Measurements from ENCODE around the gene SYNC. TPM values are rescaled to one million over a fixed set of nuclear protein-coding genes. Genes with fewer than 3 reads are reported as not detected.
"Not testable (repeated sequence)": the region's sequence is repeated elsewhere in the genome, so short reads cannot be mapped to it uniquely, and the experiment has no call there.

The SYNC gene
- total RNA-seq, 1 experiment from 2014 or later = 2.8 TPM

DNA sequence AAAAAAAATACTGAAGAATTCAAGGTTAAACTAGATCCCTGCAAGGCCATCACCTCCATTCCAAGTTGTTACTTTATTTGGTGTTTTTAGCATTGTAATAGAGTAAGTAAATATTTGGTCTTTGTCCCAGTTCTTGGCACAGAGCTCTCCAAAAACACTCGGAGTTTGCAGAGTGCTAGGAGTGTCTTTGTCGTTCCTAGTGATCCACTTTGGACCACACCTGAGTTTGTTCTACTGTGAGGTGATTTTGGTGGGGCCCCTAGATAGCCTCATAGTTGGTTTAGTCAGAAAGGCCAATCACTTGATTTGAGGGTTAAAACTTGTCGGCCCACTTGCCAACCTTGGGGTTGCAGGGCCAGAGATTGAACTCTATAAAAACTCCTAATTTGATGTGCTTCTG is 25.6 kb downstream of the SYNC start:
- POLR2A ChIA-PET (ENCODE audit: unreplicated experiment) = no interaction called here
- H3K36me3 ChIP-seq (ENCODE audit: low read depth) = peaks cover 46% of the 10 kb centered on the region

DNA sequence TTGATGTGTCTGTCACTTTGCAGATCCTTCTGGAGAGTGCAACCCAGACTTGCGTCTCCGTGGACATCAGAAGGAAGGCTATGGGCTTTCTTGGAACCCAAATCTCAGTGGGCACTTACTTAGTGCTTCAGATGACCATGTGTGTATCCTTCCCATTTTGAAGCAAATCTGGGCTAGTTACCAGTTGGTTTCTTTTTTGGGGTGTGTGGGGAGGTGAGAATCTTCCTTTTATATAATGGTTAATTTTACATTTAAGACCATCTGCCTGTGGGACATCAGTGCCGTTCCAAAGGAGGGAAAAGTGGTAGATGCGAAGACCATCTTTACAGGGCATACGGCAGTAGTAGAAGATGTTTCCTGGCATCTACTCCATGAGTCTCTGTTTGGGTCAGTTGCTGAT is 33.9 kb downstream of the SYNC start:
- intact Hi-C loops (cut with micrococcal nuclease; ENCODE audit: unreplicated experiment); BruUV-seq (replicated peaks); H3K9me2 ChIP-seq (ENCODE audit: insufficient read depth); H3K27ac ChIP-seq; H3K4me1 ChIP-seq (replicated peaks; ENCODE audit: insufficient read depth); H3K4me3 ChIP-seq; H2AFZ ChIP-seq; POLR2A ChIA-PET (ENCODE audit: unreplicated experiment); CTCF ChIA-PET; H3K9me3 ChIP-seq (ENCODE audit: insufficient read depth, low read depth); H3K4me2 ChIP-seq; DNase-seq; H3K27me3 ChIP-seq (ENCODE audit: insufficient read depth, low read depth): not testable (repeated sequence)
- Histone ChIP-seq H3K36me3 (ENCODE audit: low read depth) (peaks cover 62% of the 10 kb centered on the region), H4K20me1 (ENCODE audit: insufficient read depth) (peaks cover 48% of the 10 kb centered on the region), H3F3A (ENCODE audit: insufficient read depth, low read depth) (peaks cover 35% of the 10 kb centered on the region), H3K79me2 (ENCODE audit: low read depth) (peaks cover 21% of the 10 kb centered on the region; the same call in 1 of the 2 replicates)

More for the DNA sequence above, 25.6 kb downstream of the SYNC start:
- H3K79me2 ChIP-seq (ENCODE audit: low read depth) = no peaks in the 10 kb centered on the region
- H3K4me1 ChIP-seq (replicated peaks; ENCODE audit: insufficient read depth) = no peaks in the 10 kb centered on the region
- no peaks in the 10 kb centered on the region for H3K27me3 ChIP-seq (ENCODE audit: insufficient read depth, low read depth)
- intact Hi-C loops (cut with micrococcal nuclease; ENCODE audit: unreplicated experiment) = loop anchor here (5.0 kb wide), 1 partner anchor 150 kb away; no protein-coding TSS in a partner anchor
- TF ChIP-seq, protein P1, sequence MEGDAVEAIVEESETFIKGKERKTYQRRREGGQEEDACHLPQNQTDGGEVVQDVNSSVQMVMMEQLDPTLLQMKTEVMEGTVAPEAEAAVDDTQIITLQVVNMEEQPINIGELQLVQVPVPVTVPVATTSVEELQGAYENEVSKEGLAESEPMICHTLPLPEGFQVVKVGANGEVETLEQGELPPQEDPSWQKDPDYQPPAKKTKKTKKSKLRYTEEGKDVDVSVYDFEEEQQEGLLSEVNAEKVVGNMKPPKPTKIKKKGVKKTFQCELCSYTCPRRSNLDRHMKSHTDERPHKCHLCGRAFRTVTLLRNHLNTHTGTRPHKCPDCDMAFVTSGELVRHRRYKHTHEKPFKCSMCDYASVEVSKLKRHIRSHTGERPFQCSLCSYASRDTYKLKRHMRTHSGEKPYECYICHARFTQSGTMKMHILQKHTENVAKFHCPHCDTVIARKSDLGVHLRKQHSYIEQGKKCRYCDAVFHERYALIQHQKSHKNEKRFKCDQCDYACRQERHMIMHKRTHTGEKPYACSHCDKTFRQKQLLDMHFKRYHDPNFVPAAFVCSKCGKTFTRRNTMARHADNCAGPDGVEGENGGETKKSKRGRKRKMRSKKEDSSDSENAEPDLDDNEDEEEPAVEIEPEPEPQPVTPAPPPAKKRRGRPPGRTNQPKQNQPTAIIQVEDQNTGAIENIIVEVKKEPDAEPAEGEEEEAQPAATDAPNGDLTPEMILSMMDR (conservative IDR thresholded peaks at IDR 0.05) = no peak
- TF ChIP-seq EZH2 (IDR thresholded peaks at IDR 0.05; ENCODE audit: low read depth) = no peak
- DNase-seq = no peak
- H3K9me3 ChIP-seq (ENCODE audit: insufficient read depth, low read depth) = no peaks in the 10 kb centered on the region
- H3K27ac ChIP-seq = no peak overlapping the region
- H3K4me2 ChIP-seq = no peak overlapping the region
- no TSS peak for BruUV-seq (replicated peaks)
- no peak overlapping the region for H3K4me3 ChIP-seq
- CTCF ChIA-PET = no interaction called here
- peaks cover 22% of the 10 kb centered on the region for H3F3A ChIP-seq (ENCODE audit: insufficient read depth, low read depth)
- H2AFZ ChIP-seq = no peak overlapping the region
- H3K9me2 ChIP-seq (ENCODE audit: insufficient read depth) = no peaks in the 10 kb centered on the region
- no peaks in the 10 kb centered on the region for H4K20me1 ChIP-seq (ENCODE audit: insufficient read depth)

DNA sequence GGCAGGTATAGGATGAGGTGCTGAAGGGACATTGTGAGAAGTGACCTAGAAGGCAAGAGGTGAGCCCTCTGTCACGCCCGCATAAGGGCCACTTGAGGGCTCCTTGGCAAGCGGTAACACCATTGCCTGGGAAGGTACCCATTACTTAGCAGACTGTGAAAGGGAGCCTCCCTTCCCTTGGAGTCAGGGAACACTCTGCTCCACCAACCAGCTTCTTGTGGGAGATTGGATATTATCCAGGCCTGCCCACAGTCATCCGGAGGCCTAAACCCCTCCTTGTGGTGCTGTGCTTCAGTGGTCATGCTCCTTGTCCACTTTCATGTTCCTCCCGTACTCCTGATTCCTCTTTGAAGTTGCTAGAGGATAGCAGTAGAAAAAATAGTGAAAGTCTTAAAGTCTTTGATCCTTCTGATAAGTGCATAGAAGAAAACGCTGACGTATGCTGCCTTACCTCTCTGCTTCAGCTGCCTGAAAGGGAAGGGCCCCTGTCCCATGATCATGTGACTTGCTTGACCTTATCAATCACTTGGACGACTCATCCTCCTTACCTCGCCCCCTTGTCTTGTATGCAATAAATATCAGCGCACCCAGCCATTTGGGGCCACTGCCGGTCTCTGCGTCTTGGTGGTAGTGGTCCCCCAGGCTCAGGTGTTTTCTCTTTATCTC is 35.5 kb downstream of the SYNC start:
- peaks cover 48% of the 10 kb centered on the region for H4K20me1 ChIP-seq (ENCODE audit: insufficient read depth)
- no peak overlapping the region for H3K4me3 ChIP-seq
- no TSS peak for BruUV-seq (replicated peaks)
- intact Hi-C loops (cut with micrococcal nuclease; ENCODE audit: unreplicated experiment) = no loop called here
- no peaks in the 10 kb centered on the region for H3K9me3 ChIP-seq (ENCODE audit: insufficient read depth, low read depth)
- ChIA-PET POLR2A (ENCODE audit: unreplicated experiment) (no interaction called here), CTCF (no interaction called here)
- H3K4me2 ChIP-seq = no peak overlapping the region
- no peak overlapping the region for H2AFZ ChIP-seq
- peaks cover 40% of the 10 kb centered on the region for H3F3A ChIP-seq (ENCODE audit: insufficient read depth, low read depth)
- peaks cover 21% of the 10 kb centered on the region; the same call in 1 of the 2 replicates for H3K79me2 ChIP-seq (ENCODE audit: low read depth)
- H3K4me1 ChIP-seq (replicated peaks; ENCODE audit: insufficient read depth) = no peaks in the 10 kb centered on the region
- peaks cover 53% of the 10 kb centered on the region for H3K36me3 ChIP-seq (ENCODE audit: low read depth)
- H3K9me2 ChIP-seq (ENCODE audit: insufficient read depth) = no peaks in the 10 kb centered on the region
- TF ChIP-seq, protein P1 (conservative IDR thresholded peaks at IDR 0.05) = no peak
- no peak for TF ChIP-seq EZH2 (IDR thresholded peaks at IDR 0.05; ENCODE audit: low read depth)
- DNase-seq = no peak
- no peaks in the 10 kb centered on the region for H3K27me3 ChIP-seq (ENCODE audit: insufficient read depth, low read depth)
- no peak overlapping the region for H3K27ac ChIP-seq

DNA sequence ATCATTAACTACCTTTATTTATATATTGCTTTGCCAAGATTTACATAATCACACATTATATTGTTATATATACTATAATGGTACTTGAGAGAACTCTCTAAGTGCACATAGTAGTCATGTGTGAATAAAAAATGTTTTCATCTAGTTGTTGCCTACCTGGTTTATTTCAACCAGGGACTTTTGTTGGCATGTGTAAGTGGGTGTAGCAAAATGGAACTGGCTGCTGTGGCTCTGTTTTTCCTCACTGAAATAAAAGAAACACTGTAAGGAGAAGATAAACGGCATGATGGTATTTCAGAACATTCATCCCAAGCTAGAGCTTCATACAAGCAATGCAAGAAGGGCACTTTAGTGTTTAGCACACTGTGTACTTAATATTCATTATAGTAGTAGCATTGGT is 36.7 kb downstream of the SYNC start:
- Histone ChIP-seq H3K9me2 (ENCODE audit: insufficient read depth) (no peaks in the 10 kb centered on the region), H3K79me2 (ENCODE audit: low read depth) (peaks cover 21% of the 10 kb centered on the region; the same call in 1 of the 2 replicates), H4K20me1 (ENCODE audit: insufficient read depth) (peaks cover 49% of the 10 kb centered on the region), H3K27me3 (ENCODE audit: insufficient read depth, low read depth) (no peaks in the 10 kb centered on the region), H3K9me3 (ENCODE audit: insufficient read depth, low read depth) (no peaks in the 10 kb centered on the region), H2AFZ (no peak overlapping the region), H3K27ac (no peak overlapping the region), H3K4me3 (no peak overlapping the region), H3K4me2 (no peak overlapping the region), H3K4me1 (replicated peaks; ENCODE audit: insufficient read depth) (no peaks in the 10 kb centered on the region), H3K36me3 (ENCODE audit: low read depth) (peaks cover 46% of the 10 kb centered on the region), H3F3A (ENCODE audit: insufficient read depth, low read depth) (peaks cover 34% of the 10 kb centered on the region)
- no peak for DNase-seq
- no peak for TF ChIP-seq EZH2 (IDR thresholded peaks at IDR 0.05; ENCODE audit: low read depth)
- TF ChIP-seq, protein P1 (conservative IDR thresholded peaks at IDR 0.05) = no peak
- CTCF ChIA-PET = interaction anchor here (0.7 kb wide), 1 partner anchor 264 kb away, joined by 3 read pairs; no protein-coding TSS in a partner anchor
- no TSS peak for BruUV-seq (replicated peaks)
- POLR2A ChIA-PET (ENCODE audit: unreplicated experiment) = no interaction called here
- intact Hi-C loops (cut with micrococcal nuclease; ENCODE audit: unreplicated experiment) = no loop called here
